ENCODE results near the gene PRX.

Gene PRX

DNA sequence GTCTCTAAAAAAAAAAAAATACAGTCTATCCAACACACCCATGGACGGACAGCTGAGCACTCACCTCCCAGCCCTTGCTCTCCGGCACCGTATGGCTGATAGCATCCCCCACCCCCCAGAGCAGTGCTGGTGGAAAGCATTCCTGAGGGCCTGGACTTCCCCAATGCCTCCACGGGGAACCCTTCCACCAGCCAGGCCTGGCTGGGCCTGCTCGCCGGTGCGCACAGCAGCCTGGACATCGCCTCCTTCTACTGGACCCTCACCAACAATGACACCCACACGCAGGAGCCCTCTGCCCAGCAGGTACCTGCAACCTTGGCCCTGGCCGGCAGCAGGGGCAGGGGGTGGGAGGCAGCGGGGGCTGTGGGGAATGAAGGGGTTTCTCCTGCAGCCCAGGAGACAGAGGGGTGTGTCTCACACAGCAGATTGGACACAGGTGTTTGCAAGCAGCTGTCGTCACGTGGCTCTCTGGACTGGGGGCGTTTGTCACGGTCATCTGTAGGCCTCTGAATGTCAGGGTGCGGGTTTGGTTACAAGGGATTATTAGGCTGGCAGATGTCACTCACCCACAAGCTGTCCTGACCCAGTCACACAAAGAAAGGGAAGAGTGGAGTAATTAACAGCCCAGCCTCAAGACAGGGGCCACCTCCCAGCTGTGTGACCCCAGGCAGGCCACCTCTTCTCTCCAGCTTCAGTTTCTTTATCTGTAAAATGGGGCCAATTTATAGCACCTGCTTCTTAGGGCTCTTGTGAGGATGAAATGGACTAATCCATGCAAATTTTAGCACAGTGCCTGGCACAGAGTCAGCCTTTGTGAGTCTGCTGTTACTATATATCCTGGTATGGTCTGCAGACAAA, 45.4 kb downstream of the PRX start:
- DNase-seq (ENCODE audit: low read depth in 1 of 2, low spot score in 1 of 2) = no peak

DNA sequence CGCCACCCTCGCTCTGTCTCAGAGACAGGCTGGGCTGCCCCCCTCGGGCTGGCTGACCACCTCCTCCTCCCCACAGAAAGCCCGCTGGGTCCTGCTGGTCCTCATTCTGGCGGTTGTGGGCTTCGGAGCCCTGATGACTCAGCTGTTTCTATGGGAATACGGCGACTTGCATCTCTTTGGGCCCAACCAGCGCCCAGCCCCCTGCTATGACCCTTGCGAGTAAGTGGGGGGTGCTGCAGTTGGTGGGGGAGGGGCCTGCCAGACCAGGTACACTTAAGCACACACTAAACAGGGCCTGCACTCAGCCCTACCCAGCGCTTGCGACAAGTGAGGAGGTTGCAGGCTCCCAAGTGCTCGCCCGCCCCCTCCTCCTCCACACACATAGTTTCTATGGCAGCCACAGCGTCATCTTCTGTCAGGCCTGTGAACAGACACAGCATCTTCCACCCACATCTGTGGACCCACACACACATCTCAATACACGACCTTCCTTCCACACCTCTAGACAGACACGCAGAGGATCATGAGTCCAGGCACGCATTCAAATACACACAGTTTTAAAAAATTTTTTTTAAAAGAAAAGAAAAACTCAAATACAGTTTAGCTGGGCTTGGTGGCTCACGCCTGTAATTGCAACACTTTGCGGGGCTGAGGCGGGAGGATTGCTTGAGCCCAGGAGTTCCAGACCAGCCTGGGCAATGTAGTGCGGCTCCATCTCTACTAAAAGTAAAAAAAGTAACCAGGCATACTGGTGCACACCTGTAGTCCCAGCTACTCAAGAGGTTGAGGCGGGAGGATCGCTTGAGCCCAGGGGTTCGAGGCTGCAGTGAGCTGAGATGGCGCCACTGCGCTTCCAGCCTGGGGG, 46.2 kb downstream of the PRX start:
- no peak for DNase-seq (ENCODE audit: low read depth in 1 of 2, low spot score in 1 of 2)

DNA sequence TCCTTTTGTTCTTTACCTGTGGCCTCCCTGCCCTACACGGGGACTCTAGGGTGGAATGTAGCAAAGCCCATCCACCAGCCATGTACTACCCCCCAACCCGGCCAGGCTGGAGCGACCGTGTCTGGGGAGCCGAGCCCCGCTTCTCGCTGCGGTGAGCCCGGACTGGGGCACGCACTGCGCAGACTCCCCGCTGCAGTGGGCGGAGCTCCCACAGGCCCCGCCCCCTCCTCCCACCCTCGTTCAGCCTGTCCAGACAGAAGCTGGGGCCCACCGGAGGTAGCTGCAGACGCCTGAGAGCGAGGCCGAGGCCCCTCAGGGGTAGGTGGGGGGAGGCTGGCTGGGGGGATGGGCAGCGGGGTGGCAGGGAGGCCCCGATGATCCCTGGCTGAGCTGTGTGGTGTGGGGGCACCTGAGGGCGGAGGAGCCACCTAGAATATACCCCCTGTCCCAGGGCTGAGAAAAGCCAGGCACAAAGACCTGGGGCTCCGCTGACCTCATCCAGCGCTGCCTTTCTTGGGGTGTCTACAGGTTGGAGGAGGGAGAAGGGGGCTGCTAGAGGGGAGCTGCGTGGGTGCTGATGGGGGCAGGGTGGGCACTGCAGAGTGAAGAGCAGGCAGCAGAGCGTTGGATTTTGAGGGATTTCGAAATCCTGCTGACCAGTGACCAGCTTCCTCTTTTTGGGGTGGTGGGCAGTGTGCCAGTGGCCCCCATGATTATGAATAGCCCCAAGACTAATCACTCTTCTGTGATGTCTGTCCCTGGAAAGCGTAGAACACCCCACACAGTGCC, 47.4 kb downstream of the PRX start:
- peak in 1 of 2 donors; percentile 46 for DNase-seq (ENCODE audit: low read depth in 1 of 2, low spot score in 1 of 2)

DNA sequence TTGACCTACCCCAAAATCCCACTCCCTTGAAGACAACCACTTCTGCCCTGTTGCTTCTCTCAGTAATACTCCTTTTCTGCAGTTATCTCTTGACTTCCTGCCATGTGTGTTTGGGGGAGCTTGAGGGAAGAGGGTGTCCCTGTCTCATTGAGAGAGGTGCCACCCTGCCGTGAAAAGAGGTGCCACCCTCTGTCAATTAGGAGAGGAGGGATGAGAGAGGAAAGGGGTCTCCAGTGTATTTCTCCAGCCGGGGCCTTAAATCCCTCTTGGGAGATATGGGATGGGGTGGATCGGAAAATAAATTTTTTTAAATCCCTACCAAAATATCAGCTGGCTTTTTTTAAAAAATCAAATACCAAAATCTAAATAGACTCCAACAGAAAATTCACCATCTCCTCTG, 48.2 kb downstream of the PRX start:
- no peak for DNase-seq (ENCODE audit: low read depth in 1 of 2, low spot score in 1 of 2)

DNA sequence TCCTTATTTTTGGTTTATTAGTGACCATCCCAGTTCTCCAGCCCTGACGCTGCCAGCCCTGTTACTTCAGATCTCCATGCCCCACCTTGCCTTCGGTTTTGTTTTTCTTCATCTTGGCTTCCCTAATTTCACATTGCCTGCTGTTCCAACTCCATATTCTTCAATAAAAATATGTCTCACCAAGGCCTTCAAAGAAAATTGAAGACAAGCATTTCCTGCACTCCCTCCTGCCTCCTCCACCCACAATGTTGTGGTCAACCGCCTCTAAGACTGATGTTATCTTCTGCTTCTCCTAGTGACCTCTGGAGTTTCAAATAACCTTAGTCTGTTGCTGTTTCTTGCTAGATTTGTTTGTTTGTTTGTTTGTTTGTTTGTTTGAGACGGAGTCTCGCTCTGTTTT, 50.1 kb downstream of the PRX start:
- DNase-seq (ENCODE audit: low read depth in 1 of 2, low spot score in 1 of 2) = no peak

DNA sequence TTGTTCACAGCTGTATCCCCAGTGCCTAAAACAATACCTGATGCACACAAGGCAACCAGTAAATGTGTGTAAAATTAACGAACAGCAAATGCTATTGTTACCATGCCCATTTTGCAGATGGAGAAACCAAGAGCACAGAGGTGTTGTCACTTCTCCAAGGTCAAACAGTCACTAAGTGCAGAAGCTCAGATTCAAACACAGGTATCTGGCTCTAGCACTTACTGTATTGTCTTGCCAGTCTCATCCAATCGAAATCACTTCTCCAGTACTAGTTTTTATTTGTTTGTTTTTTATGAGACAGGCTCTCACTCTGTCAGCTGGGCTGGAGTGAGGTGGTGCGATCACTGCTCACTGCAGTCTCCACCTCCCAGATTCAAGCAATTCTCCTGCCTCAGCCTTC, 51.0 kb downstream of the PRX start:
- no peak for DNase-seq (ENCODE audit: low read depth in 1 of 2, low spot score in 1 of 2)

DNA sequence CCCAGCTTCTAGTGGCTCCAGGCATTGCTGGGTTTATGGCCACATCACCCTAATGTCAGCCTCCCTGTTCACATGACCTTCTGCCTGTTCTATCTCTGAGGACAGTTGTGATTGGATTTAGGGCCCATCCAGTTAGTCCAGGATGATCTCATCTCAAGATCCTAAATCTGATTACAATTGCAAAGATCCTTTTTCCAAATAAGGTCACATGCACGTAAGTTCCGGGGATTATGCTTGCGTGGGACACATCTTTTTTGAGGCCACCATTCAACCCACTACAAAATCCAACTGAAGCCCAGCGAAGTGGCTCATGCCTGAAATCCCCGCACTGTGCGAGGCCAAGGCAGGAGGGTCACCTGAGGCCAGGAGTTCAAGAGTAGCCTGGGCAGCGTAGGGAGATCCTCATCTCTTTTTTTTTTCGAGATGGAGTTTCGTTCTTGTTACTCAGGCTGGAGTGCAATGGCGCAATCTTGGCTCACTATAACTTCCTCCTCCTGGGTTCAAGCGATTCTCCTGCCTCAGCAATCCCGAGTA, 52.4 kb downstream of the PRX start:
- DNase-seq (ENCODE audit: low read depth in 1 of 2, low spot score in 1 of 2) = no peak

DNA sequence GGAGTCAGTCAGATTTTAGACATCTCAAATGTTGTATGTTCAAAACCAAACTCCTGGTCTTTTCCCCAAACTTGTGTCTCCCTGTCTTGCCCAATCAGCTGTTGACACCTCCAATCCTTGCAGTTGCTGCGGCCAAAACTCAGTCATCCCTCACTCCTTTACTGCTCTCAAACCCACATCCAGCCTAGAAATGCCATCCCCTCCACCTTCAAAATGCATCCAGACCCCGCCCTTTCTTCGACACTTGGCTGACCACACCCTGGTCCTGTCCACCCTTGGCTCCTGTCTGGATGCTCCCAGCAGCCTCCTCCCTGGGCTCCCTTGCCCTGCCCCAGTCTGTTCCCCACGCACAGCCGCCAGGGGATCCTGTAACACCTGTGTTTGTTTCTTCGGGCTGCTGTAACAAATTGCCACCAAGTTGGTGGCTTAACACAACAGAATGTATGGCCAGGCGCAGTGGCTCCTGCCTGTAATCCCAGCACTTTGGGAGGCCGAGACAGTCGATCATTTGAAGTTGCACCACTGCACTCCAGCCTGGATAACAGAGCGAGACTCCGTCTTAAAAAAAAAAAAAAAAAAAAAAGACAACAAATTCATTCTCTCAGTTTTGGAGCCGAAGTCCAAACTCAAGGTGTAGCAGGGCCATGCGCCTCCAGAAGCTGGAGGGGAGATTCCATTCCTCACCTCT, 53.0 kb downstream of the PRX start:
- no peak for DNase-seq (ENCODE audit: low read depth in 1 of 2, low spot score in 1 of 2)

DNA sequence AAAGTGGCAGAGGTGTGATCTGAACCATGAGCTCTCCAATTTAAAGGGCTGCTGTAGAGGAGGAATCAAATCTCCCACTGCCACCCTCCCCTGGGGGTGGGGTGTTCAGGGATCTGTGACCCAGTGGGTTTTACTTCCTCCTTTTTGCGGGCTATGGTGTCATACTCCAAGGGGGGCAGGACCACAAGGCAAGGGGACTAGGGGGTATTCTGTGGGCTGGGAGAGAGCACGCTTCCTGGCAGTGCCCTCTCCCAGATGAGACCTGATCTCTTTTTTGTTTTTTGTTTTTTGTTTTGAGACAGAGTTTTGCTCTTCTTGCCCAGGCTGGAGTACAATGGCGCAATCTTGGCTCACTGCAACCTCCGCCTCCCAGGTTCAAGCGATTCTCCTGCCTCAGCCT, 54.4 kb downstream of the PRX start:
- no peak for DNase-seq (ENCODE audit: low read depth in 1 of 2, low spot score in 1 of 2)

DNA sequence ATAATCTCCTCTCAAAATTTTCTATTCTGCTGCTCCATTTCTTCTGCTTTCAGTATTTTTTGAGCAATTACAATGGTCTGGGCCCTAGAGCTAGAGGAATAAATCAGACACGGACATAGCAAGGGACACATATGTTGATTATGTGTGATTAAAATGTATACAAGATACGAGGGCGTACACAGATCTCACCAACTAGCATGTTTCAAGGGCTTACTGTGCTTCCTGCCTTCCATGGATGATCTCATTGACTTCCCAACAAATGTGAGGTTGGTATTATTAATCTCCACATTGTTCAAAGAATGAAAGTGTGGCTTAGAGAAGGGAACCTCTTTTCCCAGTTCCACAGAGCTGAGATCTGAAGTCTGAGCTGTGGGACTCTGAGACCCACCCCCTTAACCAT, 55.5 kb downstream of the PRX start:
- no peak for DNase-seq (ENCODE audit: low read depth in 1 of 2, low spot score in 1 of 2)

DNA sequence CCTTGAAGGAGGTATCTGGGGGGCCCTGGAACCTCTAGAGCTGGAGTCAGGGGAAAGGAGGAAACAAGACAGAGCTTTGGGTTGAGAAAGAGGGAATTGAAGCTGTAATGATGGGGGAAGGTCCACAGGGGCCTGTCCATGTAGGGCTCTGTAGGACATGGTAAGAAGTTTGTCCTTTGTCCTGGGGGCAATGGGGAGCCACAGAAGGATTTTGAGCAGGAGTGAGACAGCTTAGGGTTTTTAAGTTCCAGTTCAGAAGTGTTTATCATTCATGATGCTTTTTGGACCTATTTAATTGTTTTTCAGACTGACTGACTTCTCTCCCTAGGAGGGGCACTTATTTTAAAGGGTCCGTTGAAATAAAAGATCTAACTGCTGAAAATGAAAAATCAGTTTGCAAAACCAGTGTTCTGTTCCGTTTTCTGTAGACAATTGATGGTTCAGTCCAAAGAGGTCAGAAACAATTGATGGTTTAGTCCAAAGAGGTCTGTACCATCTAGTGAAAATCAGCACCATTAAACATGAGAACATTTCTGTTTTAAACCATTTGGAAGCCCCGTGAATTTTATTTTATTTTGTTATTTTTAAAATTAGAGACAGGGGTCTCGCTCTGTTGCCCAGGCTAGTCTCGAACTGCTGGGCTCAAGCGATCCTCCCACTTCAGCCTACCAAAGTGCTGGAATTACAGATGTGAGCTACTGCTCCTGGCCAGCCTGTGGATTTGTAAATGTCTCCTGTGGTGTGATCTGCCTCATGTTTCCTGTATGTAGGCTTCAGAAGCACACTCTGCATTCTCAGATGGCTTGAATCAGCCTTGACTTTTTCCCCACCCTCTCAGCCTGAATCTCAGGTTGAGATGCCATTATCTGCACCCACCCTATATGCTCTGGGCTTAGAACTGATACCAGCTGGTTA, 56.2 kb downstream of the PRX start:
- DNase-seq (ENCODE audit: low read depth in 1 of 2, low spot score in 1 of 2) = no peak

DNA sequence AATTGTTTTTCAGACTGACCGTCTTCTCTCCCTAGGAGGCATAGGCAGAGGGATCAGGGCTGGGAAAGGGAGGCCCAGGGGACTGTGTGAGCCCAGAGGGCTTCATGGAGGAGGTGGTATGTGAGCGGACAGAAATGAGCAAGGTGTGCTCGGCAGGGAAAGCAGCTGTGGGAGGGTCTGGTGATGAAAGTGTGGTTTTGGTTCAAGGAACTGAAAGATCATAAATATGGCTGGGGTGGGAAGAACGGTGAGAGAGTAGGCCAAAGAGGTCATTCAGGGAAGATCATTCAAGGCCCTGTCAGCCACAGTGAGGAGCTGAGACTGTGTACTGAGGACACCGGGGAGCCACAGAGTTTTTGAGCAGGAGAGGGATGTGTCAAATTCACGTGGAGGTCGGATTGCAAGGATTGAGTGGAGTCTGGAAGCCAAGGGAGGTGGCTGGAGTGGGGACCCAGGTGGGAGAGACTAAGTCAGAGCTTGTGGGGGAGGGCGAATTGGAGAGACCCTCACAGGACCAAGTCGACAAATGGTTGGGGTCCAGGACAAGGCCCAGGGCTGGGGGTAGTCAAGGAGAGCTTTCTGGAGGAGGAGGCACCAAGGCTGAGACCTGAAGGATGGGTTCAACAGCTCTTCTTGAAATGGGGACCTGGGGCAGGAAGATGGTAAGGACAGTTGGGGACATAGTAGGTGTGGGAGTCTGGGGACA, 57.0 kb downstream of the PRX start:
- DNase-seq (ENCODE audit: low read depth in 1 of 2, low spot score in 1 of 2) = no peak

DNA sequence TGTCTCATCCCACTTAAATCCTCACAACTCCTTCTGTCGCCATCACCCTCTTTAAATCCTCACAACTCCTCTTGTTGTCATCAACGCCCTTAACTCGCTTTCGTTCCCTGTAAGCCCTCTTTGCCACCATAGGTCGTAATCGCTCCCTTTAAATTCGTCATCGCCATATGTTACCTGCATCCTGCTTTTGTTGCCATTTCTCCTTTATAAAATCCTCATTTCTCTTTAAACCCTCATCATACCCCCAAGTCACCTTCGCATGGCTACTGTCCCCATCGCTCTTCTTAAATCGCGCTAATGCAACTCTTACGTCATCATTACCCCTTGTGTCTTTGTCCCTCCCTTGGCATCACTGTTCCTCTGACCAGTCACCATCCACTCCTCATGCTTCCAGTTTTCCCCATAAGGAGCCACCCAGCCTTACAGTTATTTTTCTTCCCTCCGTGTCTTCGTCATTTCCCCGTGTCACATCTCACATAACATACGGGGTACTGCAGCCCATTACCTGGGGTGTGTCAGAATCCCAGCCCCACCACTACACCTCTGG, 64.1 kb downstream of the PRX start:
- no peak for DNase-seq (ENCODE audit: low read depth in 1 of 2, low spot score in 1 of 2)

DNA sequence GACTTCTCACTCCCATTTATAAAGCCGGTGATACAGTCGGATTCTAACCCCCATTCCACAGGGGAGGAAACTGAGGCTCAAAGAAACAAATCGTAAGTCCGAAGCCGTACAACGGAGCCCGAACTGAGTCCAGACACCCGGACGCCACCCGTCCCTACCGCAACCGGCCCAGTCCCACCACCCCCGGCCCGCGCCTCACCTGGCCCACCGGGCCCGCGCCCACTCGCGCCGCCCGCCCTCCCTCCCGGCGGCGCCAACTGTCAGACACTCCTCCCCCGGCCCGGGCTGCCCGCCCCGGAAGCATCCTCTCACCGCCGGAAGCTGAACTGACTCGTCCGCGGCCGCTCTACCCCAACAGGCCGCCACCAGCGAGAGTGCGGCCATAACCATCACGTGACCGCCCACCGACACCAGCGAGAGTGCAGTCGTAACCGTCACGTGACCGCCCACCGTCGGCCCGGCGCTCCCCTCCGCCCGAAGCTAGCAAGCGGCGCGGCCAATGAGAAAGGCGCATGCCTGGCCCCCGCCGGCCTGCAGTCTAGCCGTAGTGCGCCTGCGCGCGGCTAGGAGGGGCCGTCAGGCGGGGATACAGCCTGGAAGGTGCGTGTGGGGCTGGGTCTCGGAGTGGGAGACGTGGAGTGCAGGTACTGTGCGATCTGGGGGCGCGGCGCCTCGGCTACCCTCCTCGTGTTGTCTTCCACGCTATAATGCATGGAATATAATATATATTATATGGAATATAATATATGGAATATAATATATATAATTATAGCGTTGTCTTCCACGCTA, 64.9 kb downstream of the PRX start, which contains the start of the genes C19orf47 and PLD3:
TSS of gene C19orf47 (minus strand) at position 273 of the 789 bp plus-strand sequence. CDS start 6,540 bp downstream, outside the sequence.
TSS of gene PLD3 (plus strand) at position 571 of the 789 bp plus-strand sequence. CDS start 17,789 bp downstream, outside the sequence.
- peak; percentile 95 to 97 for DNase-seq (ENCODE audit: low read depth in 1 of 2, low spot score in 1 of 2)

DNA sequence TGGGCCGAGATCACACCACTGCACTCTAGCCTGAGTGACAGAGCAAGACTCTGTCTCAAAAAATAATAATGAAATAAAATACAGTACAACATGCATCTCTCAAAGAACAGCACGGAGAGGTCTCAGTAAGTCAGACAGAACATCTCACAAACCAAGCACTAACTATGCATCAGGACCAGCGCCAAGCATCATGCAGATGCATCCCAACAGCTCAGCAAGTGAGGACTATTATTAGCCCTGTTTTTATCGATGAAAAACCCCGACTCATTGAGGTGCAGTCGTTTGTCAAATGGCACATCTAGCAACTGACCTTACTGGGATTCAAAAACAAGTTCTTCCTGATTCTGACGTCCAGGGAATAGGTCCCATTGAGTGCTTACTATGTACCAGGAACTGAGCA, 68.8 kb downstream of the PRX start:
- no peak for DNase-seq (ENCODE audit: low read depth in 1 of 2, low spot score in 1 of 2)

All from stimulated activated CD4-positive, alpha-beta T cell treated with anti-CD3 and anti-CD28 coated beads, Interleukin-15, amount 100 ng/mL, for 1 hour (primary cell).